Nephron (organoid): ENCODE measurements around the gene C20orf96.

Experiments
- H3K27ac Mint-ChIP-seq, 3 experiments: 2 replicates each; pipeline ENCODE4 v1.8.0; 2020; ENCODE audit warnings: mixed read lengths in 3 of 3, mild to moderate bottlenecking in 2 of 3, moderate library complexity in 1 of 3
- H3K27me3 Mint-ChIP-seq: 2 replicates; pipeline ENCODE4 v1.8.0; 2021; ENCODE audit warnings: low read depth, mild to moderate bottlenecking, moderate library complexity, mixed read lengths
- H3K36me3 Mint-ChIP-seq: 2 replicates; pipeline ENCODE4 v1.8.0; 2020; ENCODE audit warnings: low read depth, mixed read lengths
- H3K4me1 Mint-ChIP-seq: 2 replicates; pipeline ENCODE4 v1.8.0; 2020; ENCODE audit warnings: mixed read lengths
- H3K4me3 Mint-ChIP-seq, 3 experiments: 2 replicates each; pipeline ENCODE4 v1.8.0; 2020; ENCODE audit warnings: mild to moderate bottlenecking in 3 of 3, mixed read lengths in 3 of 3, moderate library complexity in 2 of 3
- H3K9me3 Mint-ChIP-seq: 2 replicates; pipeline ENCODE4 v1.8.0; 2020; ENCODE audit warnings: mixed read lengths
- CTCF ChIP-seq, 3 experiments: fragments of 200-600 bp; sonication (generic); IDR thresholded peaks; one replicate each; pipeline ENCODE4 v1.5.0; 2021; ENCODE audit warnings: antibody characterized with exemption in 3 of 3; ENCODE audit not compliant: unreplicated experiment in 3 of 3

Gene C20orf96

GRCh38 chr20:271528-271927 lies 19.0 kb downstream of the C20orf96 start:
- Mint-ChIP-seq H3K27ac (no peak overlapping the region), H3K36me3 (peaks cover 46% of the 10 kb centered on the region), H3K9me3 (no peaks in the 10 kb centered on the region), H3K4me3 (no peak overlapping the region), H3K27me3 (peaks cover 3% of the 10 kb centered on the region), H3K4me1 (peaks cover 10% of the 10 kb centered on the region)
- TF ChIP-seq CTCF (IDR thresholded peaks at IDR 0.05; ENCODE audit: unreplicated experiment in 3 of 3), result no peak

GRCh38 chr20:271069-271468 lies 19.5 kb downstream of the C20orf96 start:
- Mint-ChIP-seq H3K4me3 (no peak overlapping the region), H3K9me3 (no peaks in the 10 kb centered on the region), H3K36me3 (peaks cover 41% of the 10 kb centered on the region), H3K4me1 (peaks cover 13% of the 10 kb centered on the region), H3K27ac (no peak overlapping the region), H3K27me3 (peaks cover 3% of the 10 kb centered on the region)
- TF ChIP-seq CTCF (IDR thresholded peaks at IDR 0.05; ENCODE audit: unreplicated experiment in 3 of 3), result no peak

GRCh38 chr20:270517-270916 lies 20.0 kb downstream of the C20orf96 start:
- H3K9me3 Mint-ChIP-seq, result no peaks in the 10 kb centered on the region
- peaks cover 37% of the 10 kb centered on the region for H3K36me3 Mint-ChIP-seq
- peak overlapping the region in 2 of 3 experiments; percentile 11 to 34 for H3K27ac Mint-ChIP-seq
- H3K4me1 Mint-ChIP-seq, result peaks cover 13% of the 10 kb centered on the region
- TF ChIP-seq CTCF (IDR thresholded peaks at IDR 0.05; ENCODE audit: unreplicated experiment in 3 of 3), result no peak
- H3K27me3 Mint-ChIP-seq, result peaks cover 3% of the 10 kb centered on the region
- H3K4me3 Mint-ChIP-seq, result no peak overlapping the region

GRCh38 chr20:266596-267562 lies 23.7 kb downstream of the C20orf96 start:
- Mint-ChIP-seq H3K27me3 (peaks cover 7% of the 10 kb centered on the region), H3K27ac (peak overlapping the region; percentile 21 to 78 (median 23)), H3K9me3 (no peaks in the 10 kb centered on the region), H3K36me3 (peaks cover 17% of the 10 kb centered on the region), H3K4me3 (peak overlapping the region; percentile 74 to 82 (median 77)), H3K4me1 (peaks cover 9% of the 10 kb centered on the region)
- peak; percentile 97 to 98 (median 97) for TF ChIP-seq CTCF (IDR thresholded peaks at IDR 0.05; ENCODE audit: unreplicated experiment in 3 of 3)

- H3K36me3 Mint-ChIP-seq, result no peaks in the 10 kb centered on the region
- no peak overlapping the region for H3K27ac Mint-ChIP-seq
- H3K27me3 Mint-ChIP-seq, result peaks cover 9% of the 10 kb centered on the region
- TF ChIP-seq CTCF (IDR thresholded peaks at IDR 0.05; ENCODE audit: unreplicated experiment in 3 of 3), result no peak
- no peak overlapping the region for H3K4me3 Mint-ChIP-seq
- H3K9me3 Mint-ChIP-seq, result no peaks in the 10 kb centered on the region
- peaks cover 9% of the 10 kb centered on the region for H3K4me1 Mint-ChIP-seq
These were observed 26.8 kb downstream of the C20orf96 start for GRCh38 chr20:263701-264100.
